H9 (cell line): ENCODE measurements around the gene ENDOU. TPM values are rescaled to one million over a fixed set of nuclear protein-coding genes. Genes with fewer than 3 reads are reported as not detected.

Source experiments
- DNase-seq: peaks from one replicate; pipeline ENCODE4 v3.0.0-alpha.2; 2017
- H2AFZ ChIP-seq: one replicate; pipeline ENCODE4 v1.6.1; 2013; ENCODE audit warnings: mild to moderate bottlenecking, low read length, control low read depth, moderate library complexity
- H2AK5ac ChIP-seq: 2 replicates; pipeline ENCODE4 v1.6.1; 2013; ENCODE audit warnings: low read length, control low read depth, mixed read lengths; ENCODE audit not compliant: insufficient read length
- H2BK120ac ChIP-seq: one replicate; pipeline ENCODE4 v1.6.1; 2013; ENCODE audit warnings: low read depth, mild to moderate bottlenecking, low read length, control low read depth, inconsistent platforms; ENCODE audit not compliant: poor library complexity, severe bottlenecking
- H2BK12ac ChIP-seq: 2 replicates; pipeline ENCODE4 v1.6.1; 2013; ENCODE audit warnings: low read length, control low read depth, mixed read lengths, low read depth; ENCODE audit not compliant: insufficient read length
- H2BK15ac ChIP-seq: 2 replicates; pipeline ENCODE4 v1.6.1; 2013; ENCODE audit warnings: low read depth, low read length, control low read depth
- H2BK20ac ChIP-seq: one replicate; pipeline ENCODE4 v1.6.1; 2013; ENCODE audit warnings: low read depth, mild to moderate bottlenecking, low read length, control low read depth, inconsistent platforms; ENCODE audit not compliant: poor library complexity, severe bottlenecking
- H2BK5ac ChIP-seq: 2 replicates; pipeline ENCODE4 v1.6.1; 2013; ENCODE audit warnings: low read length, control low read depth, mixed read lengths; ENCODE audit not compliant: insufficient read length
- H3K14ac ChIP-seq: 2 replicates; pipeline ENCODE4 v1.6.1; 2013; ENCODE audit warnings: low read length, control low read depth; ENCODE audit not compliant: insufficient read depth
- H3K18ac ChIP-seq: 2 replicates; pipeline ENCODE4 v1.6.1; 2013; ENCODE audit warnings: low read depth, mild to moderate bottlenecking, mixed read lengths, low read length, control low read depth; ENCODE audit not compliant: insufficient read length
- H3K23ac ChIP-seq: 2 replicates; pipeline ENCODE4 v1.6.1; 2013; ENCODE audit warnings: low read length, control low read depth, mixed read lengths, low read depth; ENCODE audit not compliant: insufficient read length
- H3K23me2 ChIP-seq: 2 replicates; pipeline ENCODE4 v1.6.1; 2013; ENCODE audit warnings: low read depth, mild to moderate bottlenecking, mixed read lengths, low read length, control low read depth; ENCODE audit not compliant: insufficient read length, poor library complexity, severe bottlenecking
- H3K27ac ChIP-seq: 2 replicates; pipeline ENCODE4 v1.5.1; 2013; ENCODE audit warnings: low read length, control low read depth, mixed read lengths, low read depth; ENCODE audit not compliant: insufficient read length
- H3K27me3 ChIP-seq: 2 replicates; pipeline ENCODE4 v1.6.1; 2013; ENCODE audit warnings: low read length, control low read depth, inconsistent platforms; ENCODE audit not compliant: insufficient read depth
- H3K4ac ChIP-seq: 2 replicates; pipeline ENCODE4 v1.6.1; 2013; ENCODE audit warnings: low read depth, mild to moderate bottlenecking, control low read depth, inconsistent platforms, low read length, moderate library complexity
- H3K4me1 ChIP-seq: 2 replicates; pipeline ENCODE4 v1.6.1; 2013; ENCODE audit warnings: low read length, control low read depth, inconsistent platforms; ENCODE audit not compliant: insufficient read depth
- H3K4me2 ChIP-seq: 2 replicates; pipeline ENCODE4 v1.6.1; 2013; ENCODE audit warnings: low read length, control low read depth, mixed read lengths; ENCODE audit not compliant: insufficient read length, insufficient read depth
- H3K56ac ChIP-seq: 2 replicates; pipeline ENCODE4 v1.6.1; 2013; ENCODE audit warnings: low read depth, mild to moderate bottlenecking, mixed read lengths, low read length, control low read depth; ENCODE audit not compliant: insufficient read length
- H3K79me1 ChIP-seq: 2 replicates; pipeline ENCODE4 v1.6.1; 2013; ENCODE audit warnings: low read depth, mild to moderate bottlenecking, moderate library complexity, low read length, control low read depth, inconsistent platforms; ENCODE audit not compliant: insufficient read depth, poor library complexity, severe bottlenecking
- H3K79me2 ChIP-seq: 2 replicates; pipeline ENCODE4 v1.6.1; 2013; ENCODE audit warnings: low read length, control low read depth, inconsistent platforms; ENCODE audit not compliant: insufficient read depth
- H3K9ac ChIP-seq: 2 replicates; pipeline ENCODE4 v1.6.1; 2013; ENCODE audit warnings: low read length, control low read depth, mixed read lengths; ENCODE audit not compliant: insufficient read length; ENCODE audit errors: extremely low read depth
- H3K9me3 ChIP-seq: one replicate; pipeline ENCODE4 v1.6.1; 2013; ENCODE audit warnings: low read depth, low read length, inconsistent platforms; ENCODE audit not compliant: control insufficient read depth
- H3T11ph ChIP-seq: one replicate; pipeline ENCODE4 v1.6.1; 2013; ENCODE audit warnings: mild to moderate bottlenecking, low read length, control low read depth, inconsistent platforms
- H4K20me1 ChIP-seq: one replicate; pipeline ENCODE4 v1.6.1; 2013; ENCODE audit not compliant: control insufficient read depth, insufficient read length, insufficient read depth
- H4K5ac ChIP-seq: 2 replicates; pipeline ENCODE4 v1.6.1; 2013; ENCODE audit warnings: low read depth, mild to moderate bottlenecking, mixed read lengths, low read length, control low read depth; ENCODE audit not compliant: insufficient read length
- H4K8ac ChIP-seq: replicated peaks from 2 replicates; pipeline ENCODE4 v1.6.1; 2013; ENCODE audit warnings: low read length, control low read depth, mixed read lengths, low read depth; ENCODE audit not compliant: insufficient read length
- H4K91ac ChIP-seq: 2 replicates; pipeline ENCODE4 v1.6.1; 2013; ENCODE audit warnings: low read depth, mild to moderate bottlenecking, moderate library complexity, mixed read lengths, low read length, control low read depth; ENCODE audit not compliant: insufficient read length
- H3K27ac Mint-ChIP-seq, 3 experiments: 2 replicates in 2 of 3; 3 replicates in 1 of 3; pipeline ENCODE4 v1.8.0; 2020 to 2021; ENCODE audit warnings: mixed read lengths in 3 of 3, mild to moderate bottlenecking in 1 of 3, moderate library complexity in 1 of 3
- H3K27me3 Mint-ChIP-seq: 2 replicates; pipeline ENCODE4 v1.8.0; 2021; ENCODE audit warnings: low read depth, mild to moderate bottlenecking, moderate library complexity, mixed read lengths
- H3K36me3 Mint-ChIP-seq, 3 experiments: 2 replicates in 2 of 3; 3 replicates in 1 of 3; pipeline ENCODE4 v1.8.0; 2020 to 2021; ENCODE audit warnings: low read depth in 3 of 3, mixed read lengths in 3 of 3; ENCODE audit not compliant: insufficient read depth in 1 of 3
- H3K4me1 Mint-ChIP-seq, 2 experiments: 2 replicates each; pipeline ENCODE4 v1.8.0; 2020; ENCODE audit warnings: mixed read lengths in 2 of 2
- H3K4me3 Mint-ChIP-seq, 2 experiments: 2 replicates in 1 of 2; 3 replicates in 1 of 2; pipeline ENCODE4 v1.8.0; 2020 to 2021; ENCODE audit warnings: mild to moderate bottlenecking in 2 of 2, mixed read lengths in 2 of 2, moderate library complexity in 1 of 2
- H3K9me3 Mint-ChIP-seq, 2 experiments: 2 replicates in 1 of 2; 3 replicates in 1 of 2; pipeline ENCODE4 v1.8.0; 2020; ENCODE audit warnings: mild to moderate bottlenecking in 2 of 2, mixed read lengths in 2 of 2, moderate library complexity in 1 of 2
- CTCF ChIP-seq: fragments of 200-600 bp; sonication (generic); conservative IDR thresholded peaks from 3 replicates; pipeline ENCODE4 v1.8.0; 2021; ENCODE audit warnings: antibody characterized with exemption, mild to moderate bottlenecking
- WGBS: extraction: QIAGEN DNeasy Blood & Tissue Kit; methylation state at CpG from one replicate; pipeline ENCODE4 v1.1.7; 2013; ENCODE audit warnings: missing lambda C conversion rate, low lambda C conversion rate, mixed read lengths; ENCODE audit not compliant: insufficient read length; ENCODE audit errors: extremely low coverage; 5-methylcytosine and 5-hydroxymethylcytosine counted together
- total RNA-seq: library from RNA; stranded (reverse); gene quantifications from 2 replicates; pipeline ENCODE4 v1.2.1, GENCODE V29; 2021

ENDOU gene
- total RNA-seq, 1 experiment from 2014 or later = not detected

- no peak for TF ChIP-seq CTCF
- Histone ChIP-seq H3K4ac (no peak overlapping the region), H2AFZ (no peak overlapping the region), H2BK12ac (no peak overlapping the region), H3K14ac (no peak overlapping the region), H4K8ac (no peak overlapping the region), H3K4me1 (no peaks in the 10 kb centered on the region), H4K5ac (no peak overlapping the region), H3K27me3 (no peaks in the 10 kb centered on the region), H3K23ac (no peak overlapping the region), H3K23me2 (no peaks in the 10 kb centered on the region), H2BK15ac (no peak overlapping the region), H2BK5ac (no peak overlapping the region), H3K9ac (no peak overlapping the region), H3K56ac (no peak overlapping the region), H2BK120ac (no peak overlapping the region), H3K18ac (no peak overlapping the region), H3K79me2 (no peaks in the 10 kb centered on the region), H3K79me1 (no peaks in the 10 kb centered on the region), H2BK20ac (no peak overlapping the region), H3K9me3 (no peaks in the 10 kb centered on the region), H3K4me2 (no peak overlapping the region), H4K91ac (no peak overlapping the region), H4K20me1 (no peaks in the 10 kb centered on the region), H3K27ac (no peak overlapping the region), H2AK5ac (no peak overlapping the region), H3T11ph (no peak overlapping the region)
- Mint-ChIP-seq H3K4me3 (no peak overlapping the region), H3K36me3 (peaks cover 9 to 42% (median 22%) of the 10 kb centered on the region in 3 experiments), H3K27me3 (no peaks in the 10 kb centered on the region), H3K9me3 (no peaks in the 10 kb centered on the region), H3K4me1 (no peaks in the 10 kb centered on the region), H3K27ac (no peak overlapping the region)
- WGBS = no CpG with 5 or more reads among the region's 3 CpGs
- no peak for DNase-seq
Observed at GRCh38 chr12:47687636-47688035, 37.7 kb downstream of the ENDOU start.
